ENCODE data around the gene DHRSX. TPM values are rescaled to one million over a fixed set of nuclear protein-coding genes. Genes with fewer than 3 reads are reported as not detected.
A peak's percentile ranks its signal among the peaks of the same experiment; 100 is the strongest.

The DHRSX gene
- total RNA-seq, 1 experiment from 2014 or later: 11.5 TPM

DNA sequence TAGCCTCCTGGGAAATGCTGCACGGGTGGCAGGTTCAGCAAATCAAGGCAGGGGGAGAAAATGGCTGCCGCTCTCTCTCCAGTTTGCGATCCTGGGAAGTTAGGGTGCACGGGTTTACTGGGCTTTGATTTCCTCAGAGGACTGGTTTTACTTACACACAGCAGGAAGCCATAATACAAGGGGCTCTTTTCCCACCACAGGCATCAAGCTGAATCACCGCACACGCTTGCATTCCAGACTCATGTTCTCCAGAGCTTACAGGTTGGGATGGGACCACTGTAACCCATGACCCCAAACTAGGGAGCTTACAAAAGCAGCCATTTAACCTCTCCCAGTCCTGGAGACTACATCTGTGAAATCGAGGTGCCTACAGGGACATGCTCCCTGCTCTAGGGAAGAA is 159.8 kb downstream of the DHRSX start:
- Histone ChIP-seq H3K9me3 (ENCODE audit: low read length) (no peaks in the 10 kb centered on the region), H2AFZ (ENCODE audit: low read length) (no peak overlapping the region), H3K4me2 (ENCODE audit: low read length) (no peak overlapping the region), H3K79me2 (ENCODE audit: low read length) (no peaks in the 10 kb centered on the region), H3K4me1 (ENCODE audit: insufficient read depth, low read length) (no peaks in the 10 kb centered on the region), H3K9ac (ENCODE audit: low read length) (no peak overlapping the region), H3K27ac (ENCODE audit: low read length) (no peak overlapping the region), H3K4me3 (ENCODE audit: low read length) (no peak overlapping the region), H3K9me2 (replicated peaks; ENCODE audit: low read length) (no peaks in the 10 kb centered on the region), H4K20me1 (ENCODE audit: low read length) (no peaks in the 10 kb centered on the region), H3F3A (ENCODE audit: low read length, unreplicated experiment) (no peaks in the 10 kb centered on the region), H3K27me3 (ENCODE audit: low read length) (no peaks in the 10 kb centered on the region), H3K36me3 (ENCODE audit: low read depth, low read length) (no peaks in the 10 kb centered on the region)
- no TSS peak for BruUV-seq (replicated peaks)
- ATAC-seq: no peak
- ChIA-PET CTCF (no interaction called here), POLR2A (ENCODE audit: unreplicated experiment) (no interaction called here)
- intact Hi-C loops (cut with micrococcal nuclease): no loop called here
- TF ChIP-seq, protein P1, sequence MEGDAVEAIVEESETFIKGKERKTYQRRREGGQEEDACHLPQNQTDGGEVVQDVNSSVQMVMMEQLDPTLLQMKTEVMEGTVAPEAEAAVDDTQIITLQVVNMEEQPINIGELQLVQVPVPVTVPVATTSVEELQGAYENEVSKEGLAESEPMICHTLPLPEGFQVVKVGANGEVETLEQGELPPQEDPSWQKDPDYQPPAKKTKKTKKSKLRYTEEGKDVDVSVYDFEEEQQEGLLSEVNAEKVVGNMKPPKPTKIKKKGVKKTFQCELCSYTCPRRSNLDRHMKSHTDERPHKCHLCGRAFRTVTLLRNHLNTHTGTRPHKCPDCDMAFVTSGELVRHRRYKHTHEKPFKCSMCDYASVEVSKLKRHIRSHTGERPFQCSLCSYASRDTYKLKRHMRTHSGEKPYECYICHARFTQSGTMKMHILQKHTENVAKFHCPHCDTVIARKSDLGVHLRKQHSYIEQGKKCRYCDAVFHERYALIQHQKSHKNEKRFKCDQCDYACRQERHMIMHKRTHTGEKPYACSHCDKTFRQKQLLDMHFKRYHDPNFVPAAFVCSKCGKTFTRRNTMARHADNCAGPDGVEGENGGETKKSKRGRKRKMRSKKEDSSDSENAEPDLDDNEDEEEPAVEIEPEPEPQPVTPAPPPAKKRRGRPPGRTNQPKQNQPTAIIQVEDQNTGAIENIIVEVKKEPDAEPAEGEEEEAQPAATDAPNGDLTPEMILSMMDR (conservative IDR thresholded peaks at IDR 0.05; ENCODE audit: low read depth, low read length): no peak
- no peak for TF ChIP-seq EZH2phosphoT487 (IDR thresholded peaks at IDR 0.05; ENCODE audit: borderline replicate concordance, low read length)
- TF ChIP-seq EZH2 (IDR thresholded peaks at IDR 0.05; ENCODE audit: low read length, unreplicated experiment): no peak
- no peak for DNase-seq

DNA sequence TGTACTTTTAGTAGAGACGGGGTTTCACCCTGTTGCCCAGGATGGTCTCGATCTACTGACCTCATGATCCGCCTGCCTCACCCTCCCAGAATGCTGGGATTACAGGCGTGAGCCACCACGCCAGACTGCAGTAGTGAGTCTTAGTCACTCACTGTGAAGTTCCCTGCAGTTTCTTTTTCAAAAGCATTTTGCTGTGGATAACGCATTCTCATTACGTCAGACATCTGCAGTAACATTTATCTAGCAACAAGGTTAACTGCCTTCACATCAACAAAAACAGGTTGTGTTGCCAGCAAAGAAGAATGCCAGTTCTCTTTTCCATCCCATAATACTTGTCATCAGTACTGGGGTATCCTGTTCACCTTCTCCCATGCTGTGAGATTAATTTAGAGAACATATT is 164.6 kb downstream of the DHRSX start:
- no peak overlapping the region for H2AFZ ChIP-seq (ENCODE audit: low read length)
- intact Hi-C loops (cut with micrococcal nuclease): no loop called here
- H3K79me2 ChIP-seq (ENCODE audit: low read length): no peaks in the 10 kb centered on the region
- H3K36me3 ChIP-seq (ENCODE audit: low read depth, low read length): no peaks in the 10 kb centered on the region
- TF ChIP-seq EZH2 (IDR thresholded peaks at IDR 0.05; ENCODE audit: low read length, unreplicated experiment) (no peak), EZH2phosphoT487 (IDR thresholded peaks at IDR 0.05; ENCODE audit: borderline replicate concordance, low read length) (no peak)
- TF ChIP-seq, protein P1 (conservative IDR thresholded peaks at IDR 0.05; ENCODE audit: low read depth, low read length): no peak
- no peaks in the 10 kb centered on the region for H3F3A ChIP-seq (ENCODE audit: low read length, unreplicated experiment)
- no peak overlapping the region for H3K27ac ChIP-seq (ENCODE audit: low read length)
- ChIA-PET CTCF (no interaction called here), POLR2A (ENCODE audit: unreplicated experiment) (no interaction called here)
- H3K9ac ChIP-seq (ENCODE audit: low read length): no peak overlapping the region
- no peak overlapping the region for H3K4me3 ChIP-seq (ENCODE audit: low read length)
- ATAC-seq (no peak), DNase-seq (no peak)
- H3K9me3 ChIP-seq (ENCODE audit: low read length): no peaks in the 10 kb centered on the region
- BruUV-seq (replicated peaks): no TSS peak
- H3K27me3 ChIP-seq (ENCODE audit: low read length): no peaks in the 10 kb centered on the region
- H3K4me1 ChIP-seq (ENCODE audit: insufficient read depth, low read length): no peaks in the 10 kb centered on the region
- H3K9me2 ChIP-seq (replicated peaks; ENCODE audit: low read length): no peaks in the 10 kb centered on the region
- no peak overlapping the region for H3K4me2 ChIP-seq (ENCODE audit: low read length)
- no peaks in the 10 kb centered on the region for H4K20me1 ChIP-seq (ENCODE audit: low read length)

DNA sequence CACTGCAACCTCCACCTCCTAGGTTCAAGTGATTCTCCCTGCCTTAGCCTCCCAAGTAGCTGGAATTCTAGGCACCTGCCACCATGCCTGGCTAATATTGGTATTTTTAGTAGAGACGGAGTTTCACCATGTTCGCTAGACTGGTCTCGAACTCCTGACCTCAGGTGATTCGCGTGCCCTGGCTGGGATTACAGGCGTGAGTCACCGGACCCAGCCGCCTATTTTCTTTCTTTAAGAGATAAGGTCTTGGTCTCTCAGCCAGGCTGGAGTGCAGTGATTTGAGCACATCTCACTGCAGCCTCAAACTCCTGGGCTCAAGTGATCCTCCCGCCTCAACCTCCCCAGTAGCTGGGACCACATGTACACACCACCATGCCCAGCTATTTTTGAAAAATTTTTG is 166.5 kb downstream of the DHRSX start:
- no peaks in the 10 kb centered on the region for H3K79me2 ChIP-seq (ENCODE audit: low read length)
- intact Hi-C loops (cut with micrococcal nuclease): no loop called here
- CTCF ChIA-PET: no interaction called here
- no peak overlapping the region for H3K27ac ChIP-seq (ENCODE audit: low read length)
- no peak overlapping the region for H2AFZ ChIP-seq (ENCODE audit: low read length)
- no peak for ATAC-seq
- no peaks in the 10 kb centered on the region for H3K36me3 ChIP-seq (ENCODE audit: low read depth, low read length)
- no peak overlapping the region for H3K4me3 ChIP-seq (ENCODE audit: low read length)
- H3K4me2 ChIP-seq (ENCODE audit: low read length): no peak overlapping the region
- TF ChIP-seq EZH2phosphoT487 (IDR thresholded peaks at IDR 0.05; ENCODE audit: borderline replicate concordance, low read length) (no peak), EZH2 (IDR thresholded peaks at IDR 0.05; ENCODE audit: low read length, unreplicated experiment) (no peak)
- TF ChIP-seq, protein P1 (conservative IDR thresholded peaks at IDR 0.05; ENCODE audit: low read depth, low read length): no peak
- H3F3A ChIP-seq (ENCODE audit: low read length, unreplicated experiment): no peaks in the 10 kb centered on the region
- H3K9ac ChIP-seq (ENCODE audit: low read length): no peak overlapping the region
- no peaks in the 10 kb centered on the region for H3K9me3 ChIP-seq (ENCODE audit: low read length)
- no peaks in the 10 kb centered on the region for H3K9me2 ChIP-seq (replicated peaks; ENCODE audit: low read length)
- no peaks in the 10 kb centered on the region for H3K4me1 ChIP-seq (ENCODE audit: insufficient read depth, low read length)
- POLR2A ChIA-PET (ENCODE audit: unreplicated experiment): no interaction called here
- no peaks in the 10 kb centered on the region for H3K27me3 ChIP-seq (ENCODE audit: low read length)
- no TSS peak for BruUV-seq (replicated peaks)
- DNase-seq: peak; percentile 4
- no peaks in the 10 kb centered on the region for H4K20me1 ChIP-seq (ENCODE audit: low read length)

Data from PC-3 (cell line).